Measurements from ENCODE around the gene LHCGR.
"Not testable (repeated sequence)": the region's sequence is repeated elsewhere in the genome, so short reads cannot be mapped to it uniquely, and the experiment has no call there.

The LHCGR gene

GRCh38 chr2:48707466-48707865 is 48.1 kb downstream of the LHCGR start:
- no peak for DNase-seq

GRCh38 chr2:48703621-48704020 is 51.9 kb downstream of the LHCGR start:
- not testable (repeated sequence) for DNase-seq

- DNase-seq = no peak
These were observed 56.1 kb downstream of the LHCGR start for GRCh38 chr2:48699348-48699930.

GRCh38 chr2:48696881-48697280 is 58.6 kb downstream of the LHCGR start:
- no peak for DNase-seq

- DNase-seq = no peak
These were observed 59.5 kb downstream of the LHCGR start for GRCh38 chr2:48695991-48696390.

GRCh38 chr2:48694149-48694548 is 61.4 kb downstream of the LHCGR start:
- no peak for DNase-seq

GRCh38 chr2:48693645-48694044 is 61.9 kb downstream of the LHCGR start:
- no peak for DNase-seq

GRCh38 chr2:48693066-48693465 is 62.5 kb downstream of the LHCGR start:
- no peak for DNase-seq

- DNase-seq = no peak
These were observed 63.4 kb downstream of the LHCGR start for GRCh38 chr2:48691935-48692691.

GRCh38 chr2:48685126-48685525 is 70.4 kb downstream of the LHCGR start:
- DNase-seq = no peak

GRCh38 chr2:48677450-48677849 is 78.1 kb downstream of the LHCGR start:
- DNase-seq = no peak

GRCh38 chr2:48674933-48675332 is 80.6 kb downstream of the LHCGR start:
- DNase-seq = no peak

GRCh38 chr2:48673581-48673980 is 81.9 kb downstream of the LHCGR start:
- DNase-seq = no peak

GRCh38 chr2:48668992-48669391 is 86.5 kb downstream of the LHCGR start:
- no peak for DNase-seq

GRCh38 chr2:48651158-48651790 is 104.2 kb downstream of the LHCGR start:
- no peak for DNase-seq

- DNase-seq = no peak
These were observed 117.3 kb downstream of the LHCGR start for GRCh38 chr2:48638261-48638660.

Data from NCI-H1930 (cell line).